Small intestine (tissue), 7 donors: ENCODE measurements around the gene TIRAP. TPM values are rescaled to one million over a fixed set of nuclear protein-coding genes. Genes with fewer than 3 reads are reported as not detected.

Source experiments
- DNase-seq, 2 donors: peaks; one replicate each; pipeline versions ENCODE4 v3.0.0 to v3.0.0-alpha.2; 2013
- FAIRE-seq: peaks from 2 replicates; lab custom pipeline; 2012; peaks lifted over from hg19 to GRCh38; lab: Jason Lieb, UNC
- H3K27ac ChIP-seq, 3 donors: one replicate each; pipeline ENCODE4 v1.5.1; 2013; ENCODE audit warnings: low read length in 2 of 3, mild to moderate bottlenecking in 2 of 3, control low read depth in 1 of 3, inconsistent platforms in 1 of 3, low read depth in 1 of 3, moderate library complexity in 1 of 3
- H3K27me3 ChIP-seq, 3 donors: one replicate each; pipeline ENCODE4 v1.6.1; 2013; ENCODE audit warnings: low read length in 3 of 3, inconsistent platforms in 1 of 3; ENCODE audit not compliant: control insufficient read depth in 3 of 3, insufficient read depth in 3 of 3
- H3K36me3 ChIP-seq, 3 donors: one replicate each; pipeline ENCODE4 v1.6.1; 2013; ENCODE audit warnings: low read length in 3 of 3, inconsistent platforms in 1 of 3, low read depth in 1 of 3, mild to moderate bottlenecking in 1 of 3, moderate library complexity in 1 of 3; ENCODE audit not compliant: control insufficient read depth in 3 of 3, insufficient read depth in 2 of 3
- H3K4me1 ChIP-seq, 3 donors: one replicate each; pipeline ENCODE4 v1.6.1; 2013; ENCODE audit warnings: low read length in 2 of 3, inconsistent platforms in 1 of 3, low read depth in 1 of 3, mild to moderate bottlenecking in 1 of 3, moderate library complexity in 1 of 3; ENCODE audit not compliant: control insufficient read depth in 3 of 3, insufficient read depth in 2 of 3
- H3K4me3 ChIP-seq, 3 donors: one replicate each; pipeline ENCODE4 v1.5.1; 2013; ENCODE audit warnings: low read length in 3 of 3, control low read depth in 1 of 3, inconsistent platforms in 1 of 3, low read depth in 1 of 3, mild to moderate bottlenecking in 1 of 3, moderate library complexity in 1 of 3
- H3K9me3 ChIP-seq, 2 donors: one replicate each; pipeline ENCODE4 v1.6.1; 2013; ENCODE audit warnings: low read depth in 1 of 2, low read length in 1 of 2; ENCODE audit not compliant: control insufficient read depth in 2 of 2, insufficient read depth in 1 of 2
- WGBS, 3 donors: extraction: QIAGEN DNeasy Blood & Tissue Kit; methylation state at CpG; one replicate each; pipeline ENCODE4 v1.1.7; 2013; 5-methylcytosine and 5-hydroxymethylcytosine counted together
- polyA plus RNA-seq, 4 donors: library from polyadenylated mRNA; stranded (reverse) in 3 of 4; unstranded in 1 of 4; fragments of 200-250 nt in 3 of 4; fragments of 120-200 nt in 1 of 4; gene quantifications; one replicate each; pipeline versions ENCODE4 v1.2.1 to v1.2.3, GENCODE V29; 2013
- donor health status: healthy with polysubstance abuse.
- donor health status: control.
- donor health status: control.
- donor health status: Bipolar disorder and iron deficiency.
- donor health status: healthy.

The TIRAP gene
- polyA plus RNA-seq, 4 donors = 6.2 to 15.6 (median 10.3) TPM

DNA sequence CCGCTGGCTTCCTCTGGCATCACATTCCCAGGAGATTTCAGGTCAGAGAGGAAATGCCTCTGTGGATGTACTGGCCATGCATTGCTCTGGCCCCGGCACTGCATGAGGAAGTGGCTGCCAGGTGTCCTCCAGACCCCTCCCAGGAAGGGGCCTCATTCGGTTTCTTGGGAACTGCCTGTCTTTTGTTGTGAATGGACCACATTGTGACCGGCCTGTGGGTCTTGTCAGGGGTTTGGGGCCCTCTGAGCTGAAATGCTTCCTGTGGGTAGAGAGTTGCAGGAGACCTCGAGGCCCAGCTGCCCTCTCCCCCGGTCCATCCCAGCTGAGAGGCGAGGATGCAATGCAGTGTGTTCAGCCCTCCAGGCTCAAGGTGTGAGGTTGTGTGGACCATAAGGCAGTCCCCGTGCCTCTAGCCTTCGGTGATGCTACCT, 53.8 kb downstream of the TIRAP start:
- DNase-seq (no peak), FAIRE-seq (no peak)
- Histone ChIP-seq H3K9me3 (no peaks in the 10 kb centered on the region), H3K36me3 (peaks cover 0 to 51% (median 2%) of the 10 kb centered on the region in 3 donors), H3K4me1 (peaks cover 0 to 13% (median 0%) of the 10 kb centered on the region in 3 donors), H3K27me3 (no peaks in the 10 kb centered on the region), H3K4me3 (no peak overlapping the region), H3K27ac (peak overlapping the region in 1 of 3 donors; percentile 28)
- WGBS, 3 donors = 73 to 86% (median 84%) methylated on average over 9 of the region's 9 CpGs

DNA sequence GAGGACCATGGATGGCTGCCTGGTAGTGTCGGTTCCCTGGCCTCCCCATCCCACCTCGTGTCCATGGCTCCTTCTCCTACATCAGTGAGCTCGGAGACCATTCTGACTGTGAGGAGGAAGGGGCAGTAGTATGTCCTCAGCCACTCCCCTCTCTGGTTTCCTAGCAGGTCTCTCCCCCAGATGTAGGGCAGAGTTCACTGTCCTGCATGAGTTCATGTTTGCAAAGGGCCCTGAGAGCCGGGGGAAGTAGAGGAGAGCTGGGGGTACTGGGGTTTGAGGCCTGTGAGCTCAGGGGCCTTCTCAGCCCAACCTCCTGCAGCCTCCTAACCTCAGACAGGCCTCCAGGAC, 54.2 kb downstream of the TIRAP start:
- DNase-seq (no peak), FAIRE-seq (no peak)
- no peak overlapping the region for H3K4me3 ChIP-seq
- H3K27ac ChIP-seq = peak overlapping the region in 1 of 3 donors; percentile 28
- WGBS, 3 donors = 80 to 86% (median 84%) methylated on average over 4 of the region's 4 CpGs
- H3K36me3 ChIP-seq = peaks cover 0 to 48% (median 2%) of the 10 kb centered on the region in 3 donors
- H3K27me3 ChIP-seq = no peaks in the 10 kb centered on the region
- H3K4me1 ChIP-seq = peaks cover 0 to 18% (median 0%) of the 10 kb centered on the region in 3 donors
- H3K9me3 ChIP-seq = no peaks in the 10 kb centered on the region

DNA sequence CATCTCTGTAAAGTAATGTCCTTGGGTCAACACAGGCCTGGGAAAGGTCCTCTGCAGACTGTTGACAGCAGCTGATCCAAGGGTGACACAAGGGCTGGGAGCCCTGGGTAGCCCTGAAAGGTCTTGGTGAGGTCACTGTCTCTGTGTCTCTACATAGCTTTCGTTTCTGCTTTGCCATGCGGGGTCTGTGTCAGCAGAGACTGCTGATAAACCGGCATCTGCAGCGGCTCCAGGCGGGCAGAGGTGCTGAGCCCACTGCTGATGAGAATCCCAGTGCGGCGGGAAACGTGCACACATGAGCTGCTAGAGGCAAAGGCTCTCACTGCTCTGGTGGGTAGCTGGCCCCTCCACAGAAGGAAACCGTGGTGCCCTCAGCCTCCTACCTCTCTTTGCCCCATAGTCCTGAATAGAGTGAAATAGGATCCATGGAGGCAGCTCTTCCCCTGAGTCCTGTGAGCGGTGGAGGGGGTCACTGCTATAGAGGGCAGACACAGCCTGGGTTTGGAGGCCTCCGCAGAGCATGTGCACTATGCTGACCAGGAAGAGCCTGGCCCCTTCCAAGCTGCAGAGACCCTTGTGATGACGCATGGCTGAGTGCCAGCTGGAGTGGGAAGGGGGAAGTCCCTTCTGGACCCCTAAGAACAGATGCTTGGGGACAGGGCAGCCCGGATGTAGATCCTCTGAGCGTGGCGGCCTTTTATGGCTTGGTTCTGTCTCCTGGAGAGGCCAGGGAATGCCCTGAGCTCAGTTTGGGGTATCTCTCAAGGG, 54.8 kb downstream of the TIRAP start:
- no peaks in the 10 kb centered on the region for H3K9me3 ChIP-seq
- H3K4me1 ChIP-seq = peaks cover 0 to 23% (median 0%) of the 10 kb centered on the region in 3 donors
- no peak overlapping the region for H3K4me3 ChIP-seq
- peaks cover 0 to 49% (median 0%) of the 10 kb centered on the region in 3 donors for H3K36me3 ChIP-seq
- H3K27ac ChIP-seq = no peak overlapping the region
- 86 to 93% (median 86%) methylated on average over 15 of the region's 15 CpGs for WGBS, 3 donors
- FAIRE-seq (no peak), DNase-seq (no peak)
- H3K27me3 ChIP-seq = no peaks in the 10 kb centered on the region

DNA sequence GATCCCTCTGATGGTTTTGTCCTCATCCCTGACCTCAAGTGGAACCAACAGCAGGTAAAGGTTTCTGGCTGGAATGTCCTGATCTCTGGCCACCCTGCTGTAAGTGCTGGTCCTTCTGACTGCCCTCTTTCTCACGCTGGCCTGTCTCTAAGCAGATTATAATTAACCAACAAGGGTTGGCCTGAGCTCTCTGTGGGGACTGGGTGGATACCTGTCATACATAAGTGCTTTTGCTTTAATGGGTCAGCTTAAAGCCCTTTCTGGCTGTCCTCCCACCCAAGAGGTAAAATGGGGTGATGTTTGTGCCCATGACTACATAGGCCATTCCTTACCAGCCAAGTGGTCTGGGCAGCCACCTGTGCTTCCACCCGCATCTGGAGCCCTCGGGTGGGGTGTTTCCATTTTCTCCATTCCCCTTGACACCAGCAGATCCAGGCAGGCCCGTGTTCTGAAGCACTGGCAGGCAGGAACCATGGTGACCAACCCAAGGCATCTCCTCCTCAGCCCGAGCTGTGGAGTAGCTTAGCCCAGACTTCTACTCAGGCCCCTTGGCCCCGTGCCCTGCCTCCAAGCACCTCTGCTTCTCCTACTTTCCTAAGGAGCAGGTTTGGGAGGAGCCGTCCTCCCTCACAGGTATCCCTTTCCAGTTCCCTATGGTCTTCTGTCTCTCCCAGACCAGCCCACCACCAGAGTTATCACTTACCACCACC, 55.6 kb downstream of the TIRAP start:
- H3K27ac ChIP-seq = no peak overlapping the region
- FAIRE-seq (no peak), DNase-seq (no peak)
- no peak overlapping the region for H3K4me3 ChIP-seq
- H3K9me3 ChIP-seq = no peaks in the 10 kb centered on the region
- peaks cover 0 to 23% (median 0%) of the 10 kb centered on the region in 3 donors for H3K4me1 ChIP-seq
- peaks cover 0 to 53% (median 0%) of the 10 kb centered on the region in 3 donors for H3K36me3 ChIP-seq
- no peaks in the 10 kb centered on the region for H3K27me3 ChIP-seq
- WGBS, 3 donors = 89 to 92% (median 91%) methylated on average over 7 of the region's 7 CpGs

DNA sequence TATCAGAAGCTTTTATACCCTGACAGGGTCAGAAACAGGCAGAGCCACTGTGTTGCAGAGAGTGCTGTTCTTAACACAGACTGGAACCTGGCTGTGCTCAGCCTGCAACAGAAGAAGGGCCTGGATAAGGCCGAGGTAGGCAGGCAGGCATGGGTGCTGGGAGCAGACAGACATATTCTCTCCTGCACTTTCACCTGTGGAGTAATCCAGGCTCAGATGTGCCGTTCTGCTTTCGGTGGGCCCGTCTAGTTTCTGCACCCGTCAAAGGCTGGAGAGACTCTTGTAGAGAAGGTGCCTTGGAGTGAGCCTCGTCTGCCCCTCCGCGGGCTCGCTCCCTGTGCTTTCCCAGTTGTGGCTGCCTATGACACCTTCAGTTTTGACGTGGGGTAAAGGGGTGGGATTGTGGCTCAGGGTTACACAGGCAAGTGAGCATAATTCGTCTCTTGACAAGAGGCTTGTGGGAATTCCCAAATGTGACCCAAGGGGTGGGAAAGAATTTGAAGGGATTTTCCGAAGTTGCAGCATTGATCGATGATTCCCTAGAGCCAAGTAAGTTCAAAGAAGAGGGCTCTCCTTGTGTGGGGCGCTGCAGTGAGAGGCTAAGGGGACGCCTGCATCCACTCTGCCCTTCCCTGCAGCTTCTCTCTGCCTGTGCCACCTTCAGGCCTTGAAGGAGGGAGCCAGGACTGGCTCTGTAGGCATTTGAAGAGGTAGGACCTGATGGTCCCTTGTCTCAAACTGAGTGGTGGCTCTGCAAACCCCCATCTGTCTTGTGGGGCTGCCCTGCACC, 56.4 kb downstream of the TIRAP start:
- 72 to 87% (median 84%) methylated on average over 15 of the region's 15 CpGs for WGBS, 3 donors
- Histone ChIP-seq H3K9me3 (no peaks in the 10 kb centered on the region), H3K27ac (peak overlapping the region in 1 of 3 donors; percentile 57), H3K4me3 (no peak overlapping the region), H3K36me3 (peaks cover 0 to 58% (median 0%) of the 10 kb centered on the region in 3 donors), H3K27me3 (no peaks in the 10 kb centered on the region), H3K4me1 (peaks cover 0 to 23% (median 0%) of the 10 kb centered on the region in 3 donors)
- no peak for DNase-seq
- no peak for FAIRE-seq

DNA sequence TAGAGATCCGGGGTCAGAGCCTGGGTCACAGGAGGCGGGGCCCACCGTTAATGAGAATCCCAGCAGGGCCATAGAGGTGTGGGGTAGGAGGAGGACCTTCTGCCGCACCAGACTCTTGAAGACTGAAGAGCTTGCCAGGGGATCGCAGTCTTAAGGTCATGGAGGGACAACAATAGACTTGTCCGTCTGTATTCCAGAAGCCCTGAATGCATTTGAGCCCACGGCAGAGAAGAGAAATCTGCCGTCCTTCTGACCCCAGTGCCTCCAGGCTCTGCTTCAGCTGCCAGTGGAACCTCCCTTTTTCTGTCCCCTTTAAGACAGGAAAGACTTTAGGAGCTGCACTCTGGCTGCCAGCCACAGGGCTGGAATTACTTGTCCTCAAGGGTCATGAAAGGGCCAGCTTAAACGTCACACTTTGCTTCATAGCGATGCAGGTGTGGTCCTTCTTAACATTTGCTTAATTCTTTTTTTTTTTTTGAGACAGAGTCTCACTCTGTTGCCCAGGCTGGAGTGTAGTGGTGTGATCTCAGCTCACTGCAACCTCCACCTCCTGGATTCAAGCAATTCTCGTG, 57.1 kb downstream of the TIRAP start:
- FAIRE-seq (no peak), DNase-seq (no peak)
- H3K4me3 ChIP-seq = no peak overlapping the region
- peaks cover 0 to 21% (median 0%) of the 10 kb centered on the region in 3 donors for H3K4me1 ChIP-seq
- peaks cover 0 to 64% (median 0%) of the 10 kb centered on the region in 3 donors for H3K36me3 ChIP-seq
- peak overlapping the region in 1 of 3 donors; percentile 57 for H3K27ac ChIP-seq
- H3K9me3 ChIP-seq = no peaks in the 10 kb centered on the region
- no peaks in the 10 kb centered on the region for H3K27me3 ChIP-seq
- 66 to 82% (median 80%) methylated on average over 11 of the region's 11 CpGs for WGBS, 3 donors

DNA sequence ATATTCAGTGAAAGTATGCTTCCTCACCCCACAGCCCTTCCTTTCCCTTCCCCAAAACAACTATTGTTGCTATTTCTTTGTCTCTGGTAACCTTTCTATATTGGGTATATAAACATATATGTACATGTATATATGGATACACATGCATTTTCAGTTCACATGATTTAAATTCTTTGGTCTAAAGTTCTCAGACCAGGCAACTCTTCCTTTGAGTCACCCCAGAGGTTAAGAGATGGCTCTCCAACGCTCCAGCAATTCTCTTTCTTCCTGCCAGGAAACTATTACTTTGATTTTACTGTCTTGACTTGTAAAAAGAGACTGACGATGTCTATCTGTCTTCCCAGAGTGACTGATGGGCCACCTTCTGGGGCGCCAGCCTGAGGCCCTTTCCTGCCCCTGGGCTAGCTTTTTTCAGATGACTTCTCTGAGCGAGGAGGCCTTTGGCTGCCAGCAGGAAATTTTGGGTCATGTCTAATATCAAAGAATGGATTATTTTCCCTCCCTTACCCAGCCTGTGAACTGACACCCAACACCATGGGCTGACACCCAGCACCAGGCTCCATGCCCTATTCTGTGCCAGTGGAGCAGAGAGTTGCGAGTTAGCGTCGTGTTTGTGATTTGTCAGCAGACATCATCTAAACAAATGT, 58.2 kb downstream of the TIRAP start:
- DNase-seq = no peak
- Histone ChIP-seq H3K9me3 (no peaks in the 10 kb centered on the region), H3K4me3 (no peak overlapping the region), H3K4me1 (peaks cover 0 to 22% (median 0%) of the 10 kb centered on the region in 3 donors), H3K27me3 (no peaks in the 10 kb centered on the region), H3K27ac (no peak overlapping the region), H3K36me3 (peaks cover 0 to 66% (median 0%) of the 10 kb centered on the region in 3 donors)
- WGBS, 3 donors = 83 to 92% (median 91%) methylated on average over 7 of the region's 7 CpGs
- no peak for FAIRE-seq
